ENCODE data around the gene TGFA. TPM values are rescaled to one million over a fixed set of nuclear protein-coding genes. Genes with fewer than 3 reads are reported as not detected.

The TGFA gene
- total and polyA plus RNA-seq, 2 donors from 2014 or later: 8.3 to 30.8 TPM

GRCh38 chr2:70456585-70457495 lies 96.8 kb downstream of the TGFA start:
- FAIRE-seq (no peak), DNase-seq (peak in 1 of 5 donors; percentile 2)
- no peak overlapping the region for H3K27ac ChIP-seq (ENCODE audit: low read depth in 2 of 2, low read length in 2 of 2)
- no peaks in the 10 kb centered on the region for H3K4me1 ChIP-seq (ENCODE audit: control insufficient read depth in 2 of 3, insufficient read depth in 2 of 3, low read depth in 1 of 3, low read length in 3 of 3)
- H3K9ac ChIP-seq (ENCODE audit: low read length in 3 of 3): no peak overlapping the region
- TF ChIP-seq CTCF (IDR thresholded peaks at IDR 0.05; ENCODE audit: borderline replicate concordance, extremely low read depth, insufficient read depth): no peak
- no peaks in the 10 kb centered on the region for H3K9me3 ChIP-seq (ENCODE audit: control insufficient read depth in 2 of 3, insufficient read depth in 1 of 3, low read length in 3 of 3)
- no peak overlapping the region for H3K4me3 ChIP-seq (ENCODE audit: low read length in 3 of 3)
- intact Hi-C loops (cut with DNase I): no loop called here
- no peaks in the 10 kb centered on the region for H3K27me3 ChIP-seq (ENCODE audit: control insufficient read depth, insufficient read depth, low read length)
- peaks cover 0 to 8% (median 7%) of the 10 kb centered on the region in 3 donors for H3K36me3 ChIP-seq (ENCODE audit: control insufficient read depth in 2 of 3, insufficient read depth in 3 of 3, low read length in 3 of 3)

GRCh38 chr2:70454936-70455544 lies 98.6 kb downstream of the TGFA start:
- FAIRE-seq: no peak
- H3K9ac ChIP-seq (ENCODE audit: low read length in 3 of 3): no peak overlapping the region
- no peaks in the 10 kb centered on the region for H3K27me3 ChIP-seq (ENCODE audit: control insufficient read depth, insufficient read depth, low read length)
- TF ChIP-seq CTCF (IDR thresholded peaks at IDR 0.05; ENCODE audit: borderline replicate concordance, extremely low read depth, insufficient read depth): no peak
- H3K4me1 ChIP-seq (ENCODE audit: control insufficient read depth in 2 of 3, insufficient read depth in 2 of 3, low read depth in 1 of 3, low read length in 3 of 3): no peaks in the 10 kb centered on the region
- H3K9me3 ChIP-seq (ENCODE audit: control insufficient read depth in 2 of 3, insufficient read depth in 1 of 3, low read length in 3 of 3): no peaks in the 10 kb centered on the region
- H3K4me3 ChIP-seq (ENCODE audit: low read length in 3 of 3): no peak overlapping the region
- intact Hi-C loops (cut with DNase I): no loop called here
- peaks cover 0 to 8% (median 7%) of the 10 kb centered on the region in 3 donors for H3K36me3 ChIP-seq (ENCODE audit: control insufficient read depth in 2 of 3, insufficient read depth in 3 of 3, low read length in 3 of 3)
- no peak overlapping the region for H3K27ac ChIP-seq (ENCODE audit: low read depth in 2 of 2, low read length in 2 of 2)
- no peak for DNase-seq

- Histone ChIP-seq H3K36me3 (ENCODE audit: control insufficient read depth in 2 of 3, insufficient read depth in 3 of 3, low read length in 3 of 3) (peaks cover 0 to 5% (median 1%) of the 10 kb centered on the region in 3 donors), H3K27me3 (ENCODE audit: control insufficient read depth, insufficient read depth, low read length) (no peaks in the 10 kb centered on the region), H3K27ac (ENCODE audit: low read depth in 2 of 2, low read length in 2 of 2) (no peak overlapping the region), H3K4me1 (ENCODE audit: control insufficient read depth in 2 of 3, insufficient read depth in 2 of 3, low read depth in 1 of 3, low read length in 3 of 3) (no peaks in the 10 kb centered on the region), H3K4me3 (ENCODE audit: low read length in 3 of 3) (no peak overlapping the region), H3K9me3 (ENCODE audit: control insufficient read depth in 2 of 3, insufficient read depth in 1 of 3, low read length in 3 of 3) (no peaks in the 10 kb centered on the region), H3K9ac (ENCODE audit: low read length in 3 of 3) (no peak overlapping the region)
- DNase-seq (peak in 1 of 5 donors; percentile 2), FAIRE-seq (no peak)
- no peak for TF ChIP-seq CTCF (IDR thresholded peaks at IDR 0.05; ENCODE audit: borderline replicate concordance, extremely low read depth, insufficient read depth)
- intact Hi-C loops (cut with DNase I): no loop called here
These were observed 102.9 kb downstream of the TGFA start for GRCh38 chr2:70450641-70451250.

Data from kidney (tissue), 14 donors.